Body of pancreas (tissue), 4 donors: Measurements from ENCODE around the gene LTV1. TPM values are rescaled to one million over a fixed set of nuclear protein-coding genes. Genes with fewer than 3 reads are reported as not detected.

Source experiments
- ATAC-seq: fragments of 150-250 bp; one replicate; pipeline ENCODE4 v1.9.1; 2016
- DNase-seq, 4 donors: peaks; one replicate each; pipeline ENCODE4 v3.0.0-alpha.2; 2019
- H3K27ac ChIP-seq, 4 donors: fragments of 200-600 bp; sonication (generic); 1 replicate in 3 of 4; 2 replicates in 1 of 4; pipeline versions ENCODE4 v1.5.1 to v1.6.1; 2016 to 2019; ENCODE audit warnings: mild to moderate bottlenecking in 1 of 4, mixed read lengths in 1 of 4, moderate library complexity in 1 of 4
- H3K27me3 ChIP-seq, 2 donors: fragments of 200-600 bp; sonication (generic); one replicate each; pipeline ENCODE4 v1.6.0; 2016; ENCODE audit warnings: mild to moderate bottlenecking in 1 of 2
- H3K36me3 ChIP-seq, 2 donors: fragments of 200-600 bp; sonication (generic); replicated peaks in 1 of 2; 2 replicates each; pipeline ENCODE4 v1.5.1; 2016; ENCODE audit warnings: low read depth in 2 of 2; ENCODE audit not compliant: insufficient read depth in 1 of 2
- H3K4me1 ChIP-seq: fragments of 200-600 bp; sonication (generic); one replicate; pipeline ENCODE4 v1.6.0; 2016
- H3K4me3 ChIP-seq, 2 donors: fragments of 200-600 bp; sonication (generic); 1 replicate in 1 of 2; 2 replicates in 1 of 2; pipeline ENCODE4 v1.5.1; 2016 to 2019
- H3K9me3 ChIP-seq, 3 donors: fragments of 200-600 bp; sonication (generic); 1 replicate in 2 of 3; 2 replicates in 1 of 3; pipeline ENCODE4 v1.5.1; 2016
- CTCF ChIP-seq, 7 experiments: fragments of 450-650 bp in 4 of 7; fragments of 200-600 bp in 3 of 7; sonication (generic) in 3 of 7; IDR thresholded peaks; one replicate each; pipeline ENCODE4 v1.5.1; 2016 to 2019; ENCODE audit warnings: antibody characterized with exemption in 7 of 7
- POLR2A ChIP-seq, 3 donors: fragments of 450-650 bp; IDR thresholded peaks; one replicate each; pipeline ENCODE4 v1.6.1; 2016; ENCODE audit warnings: antibody characterized with exemption in 3 of 3, mild to moderate bottlenecking in 2 of 3
- WGBS, 2 donors: methylation state at CpG; one replicate each; pipeline ENCODE4 v1.1.5; 2017; 5-methylcytosine and 5-hydroxymethylcytosine counted together
- intact Hi-C: fragments of 100-400 bp; cut with DNase I; formaldehyde crosslinking; loops from one replicate; pipeline ENCODE4 v1.15.1; 2023
- total RNA-seq, 2 donors: library from RNA; depleted of rRNA; stranded (reverse); fragments of >200 nt; gene quantifications; one replicate each; pipeline ENCODE4 v1.1.0, GENCODE V29; 2016

LTV1 gene
- total RNA-seq, 2 donors from 2014 or later: 6.7 to 6.9 TPM

GRCh38 chr6:143817621-143818020, 25.5 kb upstream of the LTV1 start:
- intact Hi-C loops: no loop called here
- Histone ChIP-seq H3K27ac (no peak overlapping the region), H3K36me3 (no peaks in the 10 kb centered on the region), H3K27me3 (no peaks in the 10 kb centered on the region), H3K4me1 (no peaks in the 10 kb centered on the region), H3K4me3 (no peak overlapping the region), H3K9me3 (no peaks in the 10 kb centered on the region)
- no peak for ATAC-seq
- TF ChIP-seq POLR2A (IDR thresholded peaks at IDR 0.05): no peak
- no peak for TF ChIP-seq CTCF (IDR thresholded peaks at IDR 0.05)
- no peak for DNase-seq

- H3K27ac ChIP-seq: no peak overlapping the region
- no peaks in the 10 kb centered on the region for H3K27me3 ChIP-seq
- ATAC-seq (no peak), DNase-seq (no peak)
- intact Hi-C loops: no loop called here
- H3K9me3 ChIP-seq: no peaks in the 10 kb centered on the region
- TF ChIP-seq CTCF (IDR thresholded peaks at IDR 0.05): no peak
- no peak for TF ChIP-seq POLR2A (IDR thresholded peaks at IDR 0.05)
- no peak overlapping the region for H3K4me3 ChIP-seq
- no peaks in the 10 kb centered on the region for H3K36me3 ChIP-seq
- WGBS, 2 donors: 93 to 94% methylated on average over 6 of the region's 6 CpGs
- H3K4me1 ChIP-seq: no peaks in the 10 kb centered on the region
These were observed 21.8 kb upstream of the LTV1 start for GRCh38 chr6:143821359-143821758.

- ATAC-seq: no peak
- 41 to 58% methylated on average over 3 of the region's 3 CpGs for WGBS, 2 donors
- Histone ChIP-seq H3K4me1 (no peaks in the 10 kb centered on the region), H3K27me3 (no peaks in the 10 kb centered on the region), H3K4me3 (no peak overlapping the region), H3K27ac (no peak overlapping the region), H3K9me3 (no peaks in the 10 kb centered on the region), H3K36me3 (no peaks in the 10 kb centered on the region)
- no peak for DNase-seq
- TF ChIP-seq POLR2A (IDR thresholded peaks at IDR 0.05) (no peak), CTCF (IDR thresholded peaks at IDR 0.05) (no peak)
- intact Hi-C loops: no loop called here
These were observed 20.5 kb upstream of the LTV1 start for GRCh38 chr6:143822584-143823024.

- DNase-seq (no peak), ATAC-seq (no peak)
- H3K27me3 ChIP-seq: no peaks in the 10 kb centered on the region
- WGBS, 2 donors: 84 to 88% methylated on average over 6 of the region's 6 CpGs
- H3K36me3 ChIP-seq: no peaks in the 10 kb centered on the region
- no peaks in the 10 kb centered on the region for H3K4me1 ChIP-seq
- H3K9me3 ChIP-seq: no peaks in the 10 kb centered on the region
- no peak for TF ChIP-seq POLR2A (IDR thresholded peaks at IDR 0.05)
- no peak for TF ChIP-seq CTCF (IDR thresholded peaks at IDR 0.05)
- H3K27ac ChIP-seq: no peak overlapping the region
- intact Hi-C loops: no loop called here
- no peak overlapping the region for H3K4me3 ChIP-seq
These were observed 19.6 kb upstream of the LTV1 start for GRCh38 chr6:143823548-143823947.

- Histone ChIP-seq H3K4me1 (no peaks in the 10 kb centered on the region), H3K36me3 (no peaks in the 10 kb centered on the region), H3K9me3 (no peaks in the 10 kb centered on the region), H3K27ac (no peak overlapping the region), H3K27me3 (no peaks in the 10 kb centered on the region), H3K4me3 (no peak overlapping the region)
- DNase-seq (no peak), ATAC-seq (no peak)
- intact Hi-C loops: no loop called here
- no peak for TF ChIP-seq CTCF (IDR thresholded peaks at IDR 0.05)
- no peak for TF ChIP-seq POLR2A (IDR thresholded peaks at IDR 0.05)
These were observed 14.6 kb upstream of the LTV1 start for GRCh38 chr6:143828572-143828971.
